GM12891 (cell line): ENCODE data around the gene SLC10A7.

Source experiments
- PAX5 ChIP-seq: IDR thresholded peaks from 2 replicates; pipeline ENCODE4 v1.6.1; 2011; ENCODE audit warnings: low read length, moderate library complexity, mild to moderate bottlenecking; ENCODE audit not compliant: insufficient read depth, severe bottlenecking
- POLR2A ChIP-seq: IDR thresholded peaks from 2 replicates; pipeline ENCODE4 v1.6.1; 2011; ENCODE audit warnings: low read depth, low read length, control low read depth
- POLR2AphosphoS5 ChIP-seq: IDR thresholded peaks from 2 replicates; pipeline ENCODE4 v1.6.1; 2011; ENCODE audit warnings: low read depth, low read length, control low read depth
- SPI1 ChIP-seq: IDR thresholded peaks from 2 replicates; pipeline ENCODE4 v1.6.1; 2011; ENCODE audit warnings: low read depth, low read length, control low read depth
- TAF1 ChIP-seq: IDR thresholded peaks from 2 replicates; pipeline ENCODE4 v1.6.1; 2011; ENCODE audit warnings: low read depth, low read length, control low read depth

GRCh38 chr4:146261041-146261440, 260.7 kb downstream of the SLC10A7 start:
- no peak for TF ChIP-seq TAF1
- TF ChIP-seq POLR2A: no peak
- TF ChIP-seq POLR2AphosphoS5: no peak
- TF ChIP-seq PAX5: no peak
- TF ChIP-seq SPI1: no peak
